GM12878 (cell line): ENCODE measurements around the gene RARA. TPM values are rescaled to one million over a fixed set of nuclear protein-coding genes. Genes with fewer than 3 reads are reported as not detected.

Experiments used
- ATAC-seq: fragments of 200-7000 bp; cut with Tn5 transposase; 3 replicates; pipeline ENCODE4 v1.9.1; 2020; ENCODE audit warnings: mild to moderate bottlenecking, moderate library complexity
- BruUV-seq: library from RNA; stranded (reverse); fragments of 400-500 nt; replicated peaks from 2 replicates; lab custom pipeline; 2021; lab: Mats Ljungman, UMichigan
- CTCF ChIA-PET: fragments of 300-600 bp; sonication (Branson Sonifier 250); formaldehyde crosslinking; extraction: SDS; loops from one replicate; lab custom pipeline; 2021; ENCODE audit warnings: inconsistent platforms; lab: Yijun Ruan, JAX
- POLR2A ChIA-PET: fragments of 350-600 bp; formaldehyde crosslinking; extraction: SDS; loops from one replicate; lab custom pipeline; 2021; ENCODE audit warnings: inconsistent platforms; lab: Charles Lee
- RAD21 ChIA-PET: fragments of 300-600 bp; sonication (Branson Sonifier 250); formaldehyde crosslinking; loops from one replicate; lab custom pipeline; 2023; ENCODE audit warnings: antibody characterized with exemption; ENCODE audit not compliant: unreplicated experiment; lab: Charles Lee
- SMC1A ChIA-PET: fragments of 300-600 bp; sonication (Branson Sonifier 250); formaldehyde crosslinking; loops from one replicate; lab custom pipeline; 2023; ENCODE audit not compliant: unreplicated experiment, uncharacterized antibody; lab: Charles Lee
- DNase-seq: peaks from one replicate; pipeline ENCODE4 v3.0.0-alpha.2; 2011; ENCODE audit warnings: low read depth, low spot score
- FAIRE-seq: peaks from 3 replicates; lab custom pipeline; 2011; peaks lifted over from hg19 to GRCh38; lab: Jason Lieb, UNC
- H2AFZ ChIP-seq: 2 replicates; pipeline ENCODE4 v1.6.0; 2011; ENCODE audit warnings: low read depth, low read length, control low read depth; ENCODE audit not compliant: control insufficient read depth
- H3K27ac ChIP-seq: 2 replicates; pipeline ENCODE4 v1.5.1; 2011; ENCODE audit warnings: control low read depth; ENCODE audit not compliant: control insufficient read depth, insufficient read depth
- H3K27me3 ChIP-seq, 2 experiments: replicated peaks in 1 of 2; 2 replicates each; pipeline versions ENCODE4 v1.6.0 to v1.6.1; 2011; ENCODE audit warnings: low read length in 1 of 2; ENCODE audit not compliant: control insufficient read depth in 2 of 2, insufficient read depth in 2 of 2
- H3K36me3 ChIP-seq, 2 experiments: 2 replicates each; pipeline ENCODE4 v1.5.1; 2011; ENCODE audit warnings: low read length in 1 of 2; ENCODE audit not compliant: control insufficient read depth in 2 of 2, insufficient read depth in 2 of 2
- H3K4me1 ChIP-seq: 2 replicates; pipeline ENCODE4 v1.6.1; 2011; ENCODE audit warnings: mild to moderate bottlenecking, low read length, moderate library complexity, mixed read lengths; ENCODE audit not compliant: control insufficient read depth, insufficient read depth
- H3K4me2 ChIP-seq: 2 replicates; pipeline ENCODE4 v1.6.0; 2011; ENCODE audit warnings: control low read depth; ENCODE audit not compliant: control insufficient read depth, insufficient read depth
- H3K4me3 ChIP-seq: fragments of 200-600 bp; sonication (generic); 2 replicates; pipeline ENCODE4 v1.5.1; 2016
- H3K79me2 ChIP-seq: 2 replicates; pipeline ENCODE4 v1.6.0; 2011; ENCODE audit warnings: low read length; ENCODE audit not compliant: control insufficient read depth, insufficient read depth
- H3K9ac ChIP-seq: 2 replicates; pipeline ENCODE4 v1.8.0; 2011; ENCODE audit warnings: low read length, control low read depth, mixed read lengths; ENCODE audit not compliant: control insufficient read depth, insufficient read depth
- H3K9me3 ChIP-seq: replicated peaks from 3 replicates; pipeline ENCODE4 v1.5.1; 2011; ENCODE audit warnings: mild to moderate bottlenecking, low read length; ENCODE audit not compliant: control insufficient read depth, insufficient read depth
- H4K20me1 ChIP-seq: 2 replicates; pipeline ENCODE4 v1.6.0; 2011; ENCODE audit not compliant: control insufficient read depth, insufficient read depth
- RCOR1 ChIP-seq: conservative IDR thresholded peaks from 2 replicates; pipeline ENCODE4 v1.6.1; 2012; ENCODE audit warnings: low read depth, low read length, improper control_type of control experiment
- SMAD5 ChIP-seq: IDR thresholded peaks from 2 replicates; pipeline ENCODE4 v1.6.1; 2016; ENCODE audit warnings: antibody characterized with exemption, low read depth
- SUPT20H ChIP-seq: IDR thresholded peaks from 2 replicates; pipeline ENCODE4 v1.6.1; 2011; ENCODE audit warnings: low read depth, mild to moderate bottlenecking, low read length, moderate library complexity, borderline replicate concordance; ENCODE audit not compliant: control insufficient read depth
- TCF3 ChIP-seq: IDR thresholded peaks from 2 replicates; pipeline ENCODE4 v1.6.1; 2012; ENCODE audit warnings: low read depth, mild to moderate bottlenecking, low read length, borderline replicate concordance; ENCODE audit not compliant: insufficient read depth
- ZNF24 ChIP-seq: fragments of 450-650 bp; IDR thresholded peaks from 2 replicates; pipeline ENCODE4 v1.6.1; 2017; ENCODE audit warnings: antibody characterized with exemption, mild to moderate bottlenecking
- WGBS: methylation state at CpG from one replicate; pipeline ENCODE4 v1.1.6; 2016; ENCODE audit warnings: low lambda C conversion rate; ENCODE audit not compliant: insufficient replicate concordance, insufficient coverage; ENCODE audit errors: missing lambda C conversion rate; 5-methylcytosine and 5-hydroxymethylcytosine counted together
- in situ Hi-C: fragments of 300-500 bp; cut with MboI; formaldehyde crosslinking; loops from 9 replicates; pipeline ENCODE4 v1.14.3; 2018; ENCODE audit warnings: mixed read lengths
- intact Hi-C: fragments of 100-400 bp; cut with micrococcal nuclease; formaldehyde crosslinking; loops from one replicate; pipeline ENCODE4 v1.14.2; 2022; ENCODE audit not compliant: unreplicated experiment
- polyA plus RNA-seq, 11 experiments: library from polyadenylated mRNA; depleted of rRNA in 4 of 11; unstranded in 6 of 11; stranded (reverse) in 5 of 11; fragments of >200 nt; fragmentation: Nextera tagmentation in 4 of 11; fragmentation: Illumina TruSeq in 1 of 11; extraction: Ambion mirVana in 4 of 11; extraction: Trizol in 1 of 11; gene quantifications; 1 replicate in 1 of 11; 2 replicates in 10 of 11; pipeline versions ENCODE4 v1.2.1 to v1.2.3, GENCODE V29; 2011 to 2016; ENCODE audit warnings: inconsistent platforms in 2 of 11, missing spikeins in 2 of 11, low read depth in 1 of 11
- total RNA-seq, 4 experiments: library from RNA; depleted of rRNA in 3 of 4; stranded (reverse); fragments of >200 nt in 3 of 4; fragmentation: Illumina TruSeq in 1 of 4; extraction: Trizol in 1 of 4; gene quantifications; 2 replicates each; pipeline versions ENCODE4 v1.2.1 to v1.2.3, GENCODE V29; 2013 to 2021

Gene RARA
- total and polyA plus RNA-seq, 10 of the 15 experiments (the other 5 are each of a cell fraction or from before 2014, with no cell fraction given): 0.13 to 33.6 (median 13.6) TPM

DNA sequence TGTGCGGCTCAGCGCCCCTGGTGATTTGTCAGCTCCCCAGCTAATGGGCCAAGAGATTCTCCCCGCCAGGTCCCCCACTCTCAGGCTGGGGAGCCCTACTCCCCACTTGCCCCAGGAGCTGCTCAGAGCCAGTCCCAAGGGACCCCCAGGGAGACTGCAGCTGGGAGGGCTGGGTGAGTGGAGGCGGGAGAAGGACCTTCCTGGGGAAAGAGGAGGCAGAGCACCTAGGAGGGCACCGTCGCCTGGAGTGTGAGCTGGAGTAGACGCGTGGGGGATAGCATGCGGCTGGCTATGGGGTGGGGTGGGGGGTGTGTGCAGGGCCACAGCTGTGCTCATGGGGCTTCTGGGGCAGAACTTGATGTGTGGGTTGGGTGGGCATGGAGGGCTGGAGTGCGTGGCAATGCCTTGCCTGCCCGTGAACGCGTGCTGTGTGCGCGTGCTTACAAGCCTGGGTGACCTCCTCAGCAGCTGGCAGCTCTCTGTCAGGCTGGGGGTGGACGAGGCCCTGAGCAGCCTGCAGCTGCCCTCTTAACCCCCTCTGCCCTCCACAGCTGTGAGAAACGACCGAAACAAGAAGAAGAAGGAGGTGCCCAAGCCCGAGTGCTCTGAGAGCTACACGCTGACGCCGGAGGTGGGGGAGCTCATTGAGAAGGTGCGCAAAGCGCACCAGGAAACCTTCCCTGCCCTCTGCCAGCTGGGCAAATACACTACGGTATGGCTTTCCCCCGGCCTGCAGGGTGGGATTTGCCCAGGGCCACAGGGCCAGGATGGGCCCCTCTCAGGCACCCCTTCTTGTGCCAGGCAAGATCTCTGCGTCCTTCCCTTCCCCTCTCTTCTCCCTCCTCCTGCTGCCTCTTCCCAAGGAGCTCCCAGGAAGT, 42.6 kb downstream of the RARA start:
- Histone ChIP-seq H3K36me3 (peaks cover 18 to 56% of the 10 kb centered on the region in 2 experiments), H3K4me1 (peaks cover 21% of the 10 kb centered on the region), H3K27ac (no peak overlapping the region), H3K9me3 (no peaks in the 10 kb centered on the region), H2AFZ (no peak overlapping the region), H3K9ac (no peak overlapping the region), H3K79me2 (peaks cover 7% of the 10 kb centered on the region), H3K4me2 (no peak overlapping the region), H4K20me1 (no peaks in the 10 kb centered on the region), H3K4me3 (no peak overlapping the region), H3K27me3 (no peaks in the 10 kb centered on the region)
- DNase-seq (no peak), FAIRE-seq (no peak), ATAC-seq (no peak)
- ChIA-PET RAD21 (interaction anchor here (2.1 to 8.2 kb wide), 3 partner anchors 11 to 46 kb away, joined by 4 to 271 read pairs (median 20); partner anchors contain the start of gene RARA), POLR2A (interaction anchor here (1.0 kb wide), 1 partner anchor 44 kb away, joined by 3 read pairs; no protein-coding TSS in a partner anchor), CTCF (interaction anchor here (0.8 to 9.1 kb wide), 5 partner anchors 10 to 60 kb away, joined by 3 to 311 read pairs (median 5); partner anchors contain the start of gene RARA), SMC1A (interaction anchor here (3.4 to 5.3 kb wide), 2 partner anchors 24 to 48 kb away, joined by 12 to 142 read pairs; no protein-coding TSS in a partner anchor)
- TF ChIP-seq ZNF24 (no peak), RCOR1 (no peak), SMAD5 (no peak), TCF3 (0 out of 2 replicates have a peak, but pooled peaks have one; percentile 10), SUPT20H (no peak)
- intact Hi-C loops (no loop called here), in situ Hi-C loops (loop anchor here (5.0 kb wide), 1 partner anchor 49 kb away; no protein-coding TSS in a partner anchor)
- 90% methylated on average over 21 of the region's 27 CpGs for WGBS
- no TSS peak for BruUV-seq
